GM21528 (cell line): ENCODE results near the gene PPP2R5D.
"Not testable (repeated sequence)": the region's sequence is repeated elsewhere in the genome, so short reads cannot be mapped to it uniquely, and the experiment has no call there.

Experiments
- ATAC-seq: cut with Tn5 transposase; IDR thresholded peaks from one replicate; pipeline ENCODE4 v1.9.1; 2021; ENCODE audit warnings: mild to moderate bottlenecking, moderate library complexity; ENCODE audit not compliant: unreplicated experiment, low FRiP score

Gene PPP2R5D

DNA sequence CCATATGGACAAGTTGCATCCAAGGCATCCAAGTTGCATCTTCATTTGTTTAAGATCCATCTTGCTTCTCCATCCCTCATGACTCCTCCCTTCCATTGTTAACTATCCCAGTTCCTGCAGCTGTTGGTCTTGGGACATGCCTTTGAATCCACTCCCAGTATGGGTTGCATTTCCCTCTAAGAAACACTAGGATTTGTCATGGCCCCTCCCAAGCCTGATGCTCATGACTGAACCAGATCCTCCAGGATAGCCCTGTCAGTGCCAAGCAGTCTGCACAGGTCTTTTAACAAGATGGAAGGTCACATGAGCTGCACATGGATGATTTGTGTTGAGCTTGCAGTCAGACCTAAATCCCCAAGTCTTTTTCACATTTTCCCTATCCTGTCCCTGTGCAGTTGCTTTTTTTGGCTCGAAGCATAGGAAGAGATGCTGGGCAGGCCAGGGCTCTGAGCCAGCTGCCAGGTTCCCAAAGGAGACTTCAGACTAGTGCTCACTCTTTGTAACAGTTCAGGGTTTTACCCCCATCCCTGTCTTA, 4.2 kb downstream of the PPP2R5D start:
- no peak for ATAC-seq

DNA sequence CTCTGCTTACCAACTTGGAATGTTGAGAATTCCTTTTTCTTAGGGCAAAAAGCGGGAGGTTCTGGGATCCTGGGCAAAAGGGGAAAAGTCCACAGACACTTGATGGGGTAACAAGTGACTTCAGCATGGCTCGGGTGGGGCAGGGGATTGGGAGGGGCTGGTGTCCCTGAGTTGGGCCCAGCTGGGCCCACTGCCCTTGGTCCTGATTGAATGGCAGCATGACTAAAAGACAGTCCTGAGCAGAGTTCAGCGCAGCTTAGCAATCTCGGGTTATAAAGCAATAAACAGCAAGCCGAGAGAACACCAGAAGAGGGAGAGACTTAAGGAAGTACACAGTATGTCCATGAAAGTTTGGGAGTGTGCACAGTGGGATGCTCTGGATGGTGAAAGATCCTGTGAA, 5.6 kb downstream of the PPP2R5D start:
- ATAC-seq: no peak

- ATAC-seq: no peak
Observed at GRCh38 chr6:42993445-42993844, 9.1 kb downstream of the PPP2R5D start.

GRCh38 chr6:42996513-42996912, 12.1 kb downstream of the PPP2R5D start:
- no peak for ATAC-seq

DNA sequence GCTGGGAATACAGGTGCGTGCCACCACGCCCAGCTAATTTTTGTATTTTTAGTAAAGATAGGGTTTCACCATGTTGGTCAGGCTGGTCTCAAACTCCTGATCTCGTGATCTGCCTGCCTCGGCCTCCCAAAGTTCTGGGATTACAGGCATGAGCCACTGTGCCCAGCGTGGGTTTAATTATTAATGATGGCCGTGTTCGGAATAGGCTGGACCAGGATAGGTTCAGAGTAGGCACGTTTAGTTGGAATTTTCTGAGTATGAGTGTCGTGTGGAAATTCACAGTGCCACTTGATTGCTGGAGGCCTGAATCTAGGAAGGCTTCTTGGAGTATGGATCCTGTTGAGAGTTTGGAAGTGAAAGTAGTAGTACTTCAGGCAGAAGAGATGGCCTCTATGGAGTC, 13.8 kb downstream of the PPP2R5D start:
- ATAC-seq: not testable (repeated sequence)

DNA sequence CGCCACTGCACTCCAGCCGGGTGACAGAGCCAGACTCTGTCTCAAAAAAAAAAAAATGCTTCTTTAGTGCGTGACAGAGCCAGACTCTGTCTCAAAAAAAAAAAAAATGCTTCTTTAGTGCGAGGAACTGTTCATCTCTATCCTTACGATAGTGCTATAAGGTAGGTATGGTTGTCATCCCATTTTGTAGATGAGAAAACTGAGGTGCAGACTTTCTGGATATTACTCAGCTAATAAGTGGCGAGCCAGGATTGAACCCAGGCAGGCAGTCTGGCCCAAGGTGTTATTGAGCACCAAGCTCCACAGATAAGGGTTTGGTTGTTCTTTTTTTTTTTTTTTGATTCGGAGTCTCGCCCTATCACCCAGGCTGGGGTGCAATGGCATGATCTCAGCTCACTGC, 17.5 kb downstream of the PPP2R5D start:
- no peak for ATAC-seq

GRCh38 chr6:43005844-43006243, 21.5 kb downstream of the PPP2R5D start:
- no peak for ATAC-seq

- no peak for ATAC-seq
Observed at GRCh38 chr6:43006251-43006650, 21.9 kb downstream of the PPP2R5D start.

DNA sequence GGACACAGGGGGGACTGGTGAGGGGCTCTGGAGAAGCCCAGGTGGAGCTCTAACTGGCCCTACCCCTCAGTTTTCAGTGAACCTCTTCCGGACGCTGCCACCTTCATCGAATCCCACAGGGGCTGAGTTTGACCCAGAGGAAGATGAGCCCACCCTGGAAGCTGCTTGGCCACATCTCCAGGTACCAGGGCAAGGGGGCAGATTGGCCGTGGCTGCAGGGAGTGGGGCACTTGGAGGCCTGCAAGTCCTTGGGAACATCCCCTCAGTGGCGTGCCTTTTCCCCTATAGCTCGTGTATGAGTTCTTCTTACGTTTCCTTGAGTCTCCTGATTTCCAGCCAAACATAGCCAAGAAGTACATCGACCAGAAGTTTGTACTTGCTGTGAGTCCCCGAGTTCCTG, 22.8 kb downstream of the PPP2R5D start:
- no peak for ATAC-seq

GRCh38 chr6:43009124-43009523, 24.8 kb downstream of the PPP2R5D start:
- no peak for ATAC-seq

GRCh38 chr6:43011207-43011606, 26.8 kb downstream of the PPP2R5D start:
- no peak for ATAC-seq

DNA sequence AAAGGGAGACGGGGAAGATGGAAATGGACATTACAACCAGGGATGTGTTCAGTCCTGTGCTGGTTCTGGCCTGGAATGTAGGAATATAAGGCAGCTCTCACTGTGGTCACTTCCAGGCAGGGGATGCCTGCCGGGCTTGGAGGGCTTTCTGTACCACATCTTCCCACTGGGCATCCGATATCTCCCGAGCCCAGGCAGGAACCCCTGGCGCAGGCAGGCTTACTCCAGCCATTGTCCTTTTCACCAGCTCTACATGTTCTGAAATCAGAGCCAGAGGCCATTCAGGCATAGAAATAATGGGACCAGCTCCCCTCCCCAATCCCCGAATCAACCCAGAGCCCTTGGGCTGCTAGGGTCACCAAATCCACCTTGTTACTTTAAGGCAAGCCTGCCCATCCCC, 28.0 kb downstream of the PPP2R5D start:
- ATAC-seq: no peak

DNA sequence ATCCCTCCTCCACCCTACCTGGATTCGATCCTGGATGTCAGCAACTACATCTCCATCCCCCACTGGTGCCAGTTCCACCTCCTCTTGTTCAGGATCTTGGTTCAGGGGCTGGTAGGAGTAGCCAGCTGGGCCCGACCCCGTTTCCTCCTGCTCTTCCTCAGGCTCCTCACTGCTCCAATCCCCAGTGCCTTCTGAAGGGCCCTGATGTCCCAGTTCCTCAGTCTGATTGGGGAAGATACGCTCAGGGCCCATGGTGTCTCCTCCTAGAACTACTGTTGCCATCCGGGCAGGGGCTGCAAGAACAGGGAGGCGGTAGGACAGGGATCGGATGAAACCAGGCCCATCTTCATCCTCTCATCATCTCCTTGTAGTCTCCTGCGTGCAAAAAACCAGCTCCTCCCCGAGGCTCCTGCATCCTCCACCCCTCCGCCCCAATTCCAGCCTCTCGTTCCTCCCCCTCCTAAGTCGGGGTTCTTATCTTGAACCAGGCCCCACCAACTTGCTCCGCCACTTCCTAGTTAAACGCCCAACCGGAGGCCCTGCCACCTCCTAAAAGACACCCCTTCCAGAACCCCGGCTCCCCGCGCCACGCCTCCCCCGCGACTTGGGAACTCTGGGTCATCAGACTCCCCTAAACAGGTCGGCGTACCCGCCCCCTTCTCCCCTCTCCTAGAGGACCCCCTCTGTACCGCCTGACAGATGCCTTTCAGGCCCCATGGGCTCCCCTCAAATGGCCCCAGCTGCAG, 28.9 kb downstream of the PPP2R5D start:
- ATAC-seq: peak; percentile 6

DNA sequence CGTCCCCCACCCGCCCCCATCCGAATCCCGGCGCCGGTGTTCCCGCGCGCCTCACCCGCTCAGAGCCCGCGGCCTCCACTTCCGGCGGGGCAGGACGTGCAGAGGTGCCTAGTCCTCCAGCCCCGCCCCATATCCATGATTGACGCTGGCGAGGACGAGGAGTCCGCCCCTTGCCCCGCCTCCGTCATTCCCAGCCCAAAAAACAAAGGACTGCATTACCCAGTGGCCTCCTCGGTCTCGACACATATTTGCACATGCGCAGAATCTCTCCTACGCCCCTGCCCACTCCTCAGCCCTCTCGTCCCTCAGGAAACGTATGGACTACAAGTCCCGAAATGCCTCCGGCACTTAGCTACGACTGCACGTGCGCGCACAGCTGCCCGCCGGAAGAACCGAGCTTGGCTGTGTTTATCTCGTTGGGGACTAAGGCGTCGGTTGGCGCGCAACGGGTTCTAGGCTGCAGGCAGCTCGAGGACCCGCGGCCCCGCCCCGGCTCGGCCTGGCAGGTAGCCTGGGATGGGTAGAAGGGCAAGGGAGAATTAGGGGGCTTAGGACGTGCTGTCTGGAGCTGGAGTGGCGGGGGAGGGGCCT, 29.6 kb downstream of the PPP2R5D start, which contains the start of the genes KLHDC3 and MEA1:
KLHDC3 (plus strand) TSS at position 407 of the 591 bp plus-strand sequence. CDS start 2,944 bp downstream, outside the sequence.
MEA1 (minus strand) TSS at position 104 of the 591 bp plus-strand sequence. CDS start 133 bp downstream, outside the sequence.
- peak; percentile 90 for ATAC-seq

DNA sequence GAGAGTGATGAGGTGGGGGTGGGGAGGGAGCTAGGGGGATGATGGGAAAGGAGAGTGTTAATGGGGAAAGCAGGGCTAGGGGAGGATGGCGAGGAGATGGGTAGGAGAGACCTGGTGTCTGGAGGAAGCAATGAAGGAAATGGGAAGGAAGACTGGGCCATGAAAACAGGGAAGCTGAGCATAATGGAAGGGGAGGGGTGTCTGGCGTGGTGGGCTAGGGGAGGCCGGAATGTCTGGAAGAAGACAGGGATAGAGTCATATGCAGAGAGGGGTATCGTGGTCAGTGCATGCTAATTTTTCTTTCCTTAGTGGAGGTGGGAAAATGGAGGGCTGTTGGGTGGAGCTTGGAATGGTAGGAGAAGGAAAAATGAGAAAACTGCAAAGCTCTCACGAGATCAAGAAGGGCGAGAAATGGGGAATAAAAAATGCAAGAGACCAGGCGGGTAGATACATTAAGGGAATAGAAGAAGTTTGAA, 30.1 kb downstream of the PPP2R5D start:
- ATAC-seq: no peak

GRCh38 chr6:43016176-43016942, 32.0 kb downstream of the PPP2R5D start:
- ATAC-seq: no peak

- no peak for ATAC-seq
Observed at GRCh38 chr6:43016943-43017334, 32.6 kb downstream of the PPP2R5D start.

DNA sequence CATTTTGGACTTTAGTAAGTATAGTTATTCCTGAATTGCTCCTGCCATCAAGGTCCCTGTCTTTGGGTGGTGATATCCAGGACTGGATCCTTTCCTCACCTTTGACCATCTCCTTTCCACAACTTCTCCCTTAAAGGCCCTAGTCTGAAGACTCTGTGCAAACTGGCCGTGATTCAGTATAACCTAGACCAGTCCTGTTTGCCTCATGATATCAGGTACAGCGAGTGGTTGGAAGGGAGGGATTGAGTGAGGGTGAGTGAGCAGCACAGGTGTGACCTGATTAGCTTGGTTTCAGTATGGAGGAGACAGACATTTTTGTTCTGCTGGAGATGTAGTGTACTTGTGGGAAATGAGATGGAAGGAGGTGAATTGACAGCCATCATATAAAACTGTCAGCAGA, 34.8 kb downstream of the PPP2R5D start:
- ATAC-seq: no peak

- ATAC-seq: no peak
Observed at GRCh38 chr6:43020052-43020705, 35.8 kb downstream of the PPP2R5D start.

GRCh38 chr6:43020847-43021246, 36.5 kb downstream of the PPP2R5D start:
- ATAC-seq: no peak
